ENCODE data around the gene KIT. TPM values are rescaled to one million over a fixed set of nuclear protein-coding genes. Genes with fewer than 3 reads are reported as not detected.

The KIT gene
- total RNA-seq, 2 experiments from 2014 or later, result 4.2 to 5.4 TPM

DNA sequence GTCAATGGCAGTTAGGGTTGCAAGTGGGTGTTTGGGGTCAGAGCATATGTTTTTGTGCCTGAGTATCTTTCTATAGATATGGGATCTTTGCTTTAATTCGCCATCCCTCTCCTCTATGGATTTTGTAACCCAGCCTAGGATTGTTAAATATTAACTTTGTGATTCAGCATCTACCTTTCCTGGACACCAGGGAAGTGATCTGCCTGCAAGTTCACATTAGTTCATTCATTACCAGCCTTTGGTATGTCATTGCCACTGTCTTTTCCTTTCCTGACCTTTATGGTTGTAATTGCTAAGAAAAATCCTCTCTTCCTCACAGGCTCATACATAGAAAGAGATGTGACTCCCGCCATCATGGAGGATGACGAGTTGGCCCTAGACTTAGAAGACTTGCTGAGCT is 73.8 kb downstream of the KIT start:
- no peaks in the 10 kb centered on the region for H3K9me3 Mint-ChIP-seq (ENCODE audit: insufficient read depth)
- ChIA-PET POLR2A (no interaction called here), CTCF (no interaction called here)
- no peak overlapping the region for H3K27ac Mint-ChIP-seq
- peaks cover 18% of the 10 kb centered on the region for H3K36me3 Mint-ChIP-seq (ENCODE audit: low read depth)
- no peak overlapping the region for H3K4me3 Mint-ChIP-seq
- H3K27me3 Mint-ChIP-seq (ENCODE audit: low read depth), result no peaks in the 10 kb centered on the region
- ATAC-seq, result no peak
- no peak for DNase-seq
- H3K4me1 Mint-ChIP-seq (ENCODE audit: low read depth), result no peaks in the 10 kb centered on the region

DNA sequence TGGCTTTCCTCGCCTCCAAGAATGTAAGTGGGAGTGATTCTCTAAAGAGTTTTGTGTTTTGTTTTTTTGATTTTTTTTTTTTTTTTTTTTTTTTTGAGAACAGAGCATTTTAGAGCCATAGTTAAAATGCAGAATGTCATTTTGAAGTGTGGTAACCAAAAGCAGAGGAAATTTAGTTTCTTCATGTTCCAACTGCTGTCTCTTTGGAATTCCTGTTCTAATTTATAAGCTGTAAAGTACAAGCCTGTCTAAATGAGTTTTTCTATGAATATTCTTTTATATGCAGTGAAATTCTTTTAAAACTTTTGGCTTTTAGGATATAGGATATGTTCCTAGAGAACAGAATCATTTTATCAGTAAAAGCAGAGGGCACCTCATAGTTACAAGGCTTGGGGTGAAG is 74.2 kb downstream of the KIT start:
- ATAC-seq, result no peak
- ChIA-PET POLR2A (no interaction called here), CTCF (no interaction called here)

GRCh38 chr4:54737421-54737820 is 79.7 kb downstream of the KIT start:
- DNase-seq (no peak), ATAC-seq (no peak)
- Mint-ChIP-seq H3K27me3 (ENCODE audit: low read depth) (no peaks in the 10 kb centered on the region), H3K27ac (no peak overlapping the region), H3K4me3 (no peak overlapping the region), H3K36me3 (ENCODE audit: low read depth) (peaks cover 19% of the 10 kb centered on the region), H3K4me1 (ENCODE audit: low read depth) (no peaks in the 10 kb centered on the region), H3K9me3 (ENCODE audit: insufficient read depth) (no peaks in the 10 kb centered on the region)
- ChIA-PET CTCF (no interaction called here), POLR2A (no interaction called here)

More for the DNA sequence above, 74.2 kb downstream of the KIT start:
- H3K27me3 Mint-ChIP-seq (ENCODE audit: low read depth), result no peaks in the 10 kb centered on the region
- no peaks in the 10 kb centered on the region for H3K9me3 Mint-ChIP-seq (ENCODE audit: insufficient read depth)
- H3K4me3 Mint-ChIP-seq, result no peak overlapping the region
- peaks cover 20% of the 10 kb centered on the region for H3K36me3 Mint-ChIP-seq (ENCODE audit: low read depth)
- H3K4me1 Mint-ChIP-seq (ENCODE audit: low read depth), result no peaks in the 10 kb centered on the region
- no peak overlapping the region for H3K27ac Mint-ChIP-seq
- no peak for DNase-seq

- ChIA-PET POLR2A (no interaction called here), CTCF (interaction anchor here (1.1 kb wide), 1 partner anchor 17 kb away, joined by 3 read pairs; no protein-coding TSS in a partner anchor)
- H3K27me3 Mint-ChIP-seq (ENCODE audit: low read depth), result no peaks in the 10 kb centered on the region
- peaks cover 16% of the 10 kb centered on the region for H3K9me3 Mint-ChIP-seq (ENCODE audit: insufficient read depth)
- H3K27ac Mint-ChIP-seq, result no peak overlapping the region
- ATAC-seq (no peak), DNase-seq (no peak)
- H3K36me3 Mint-ChIP-seq (ENCODE audit: low read depth), result peaks cover 28% of the 10 kb centered on the region
- H3K4me1 Mint-ChIP-seq (ENCODE audit: low read depth), result peaks cover 12% of the 10 kb centered on the region
- no peak overlapping the region for H3K4me3 Mint-ChIP-seq
These were observed 83.4 kb downstream of the KIT start for GRCh38 chr4:54741202-54741601.

GRCh38 chr4:54742636-54743399 is 85.1 kb downstream of the KIT start:
- CTCF ChIA-PET, result no interaction called here
- Mint-ChIP-seq H3K4me3 (no peak overlapping the region), H3K36me3 (ENCODE audit: low read depth) (peaks cover 23% of the 10 kb centered on the region), H3K27ac (no peak overlapping the region), H3K9me3 (ENCODE audit: insufficient read depth) (peaks cover 16% of the 10 kb centered on the region), H3K4me1 (ENCODE audit: low read depth) (peaks cover 28% of the 10 kb centered on the region), H3K27me3 (ENCODE audit: low read depth) (no peaks in the 10 kb centered on the region)
- POLR2A ChIA-PET, result no interaction called here
- no peak for DNase-seq
- no peak for ATAC-seq

- ATAC-seq, result no peak
- ChIA-PET CTCF (no interaction called here), POLR2A (no interaction called here)
- H3K9me3 Mint-ChIP-seq (ENCODE audit: insufficient read depth), result peaks cover 16% of the 10 kb centered on the region
- H3K27me3 Mint-ChIP-seq (ENCODE audit: low read depth), result no peaks in the 10 kb centered on the region
- H3K27ac Mint-ChIP-seq, result no peak overlapping the region
- H3K4me1 Mint-ChIP-seq (ENCODE audit: low read depth), result peaks cover 33% of the 10 kb centered on the region
- no peak for DNase-seq
- H3K4me3 Mint-ChIP-seq, result no peak overlapping the region
- H3K36me3 Mint-ChIP-seq (ENCODE audit: low read depth), result peaks cover 20% of the 10 kb centered on the region
These were observed 85.8 kb downstream of the KIT start for GRCh38 chr4:54743562-54743961.

GRCh38 chr4:54744487-54744886 is 86.7 kb downstream of the KIT start:
- Mint-ChIP-seq H3K4me3 (no peak overlapping the region), H3K36me3 (ENCODE audit: low read depth) (peaks cover 17% of the 10 kb centered on the region), H3K4me1 (ENCODE audit: low read depth) (peaks cover 37% of the 10 kb centered on the region), H3K27me3 (ENCODE audit: low read depth) (no peaks in the 10 kb centered on the region), H3K9me3 (ENCODE audit: insufficient read depth) (peaks cover 16% of the 10 kb centered on the region), H3K27ac (no peak overlapping the region)
- POLR2A ChIA-PET, result no interaction called here
- CTCF ChIA-PET, result no interaction called here
- ATAC-seq (no peak), DNase-seq (no peak)

DNA sequence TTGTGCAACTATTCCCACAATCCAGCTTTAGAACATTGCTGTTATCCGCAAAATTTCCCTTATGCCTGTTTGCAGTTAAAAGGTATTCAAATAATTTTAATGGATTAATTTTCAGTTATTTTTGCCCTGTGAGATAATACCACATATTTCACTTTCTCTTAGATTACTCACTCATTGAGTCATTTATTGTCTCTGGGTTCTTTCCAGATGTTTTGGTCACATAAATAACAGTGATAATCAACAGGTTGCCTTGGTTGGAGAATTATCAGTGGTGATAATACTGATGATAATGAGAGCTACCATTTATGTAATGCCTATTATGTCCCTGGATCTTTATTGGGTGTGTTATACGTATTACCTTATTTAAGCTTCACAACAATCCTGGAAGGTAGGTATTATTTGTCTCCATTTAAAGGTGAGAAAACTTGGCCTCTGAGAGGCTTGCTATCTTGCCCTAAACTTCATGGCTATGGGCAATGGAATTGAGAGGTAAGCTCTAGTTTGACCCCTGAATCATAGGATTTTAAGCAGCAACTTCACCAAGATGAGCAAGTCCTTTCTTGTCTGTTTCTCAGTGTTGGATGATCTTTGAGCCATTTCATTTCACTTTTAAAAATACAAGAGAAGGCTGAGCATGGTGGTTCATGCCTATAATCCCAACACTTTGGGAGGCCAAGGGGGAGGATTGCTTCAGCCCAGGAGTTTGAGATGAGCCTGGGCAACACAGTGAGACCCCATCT is 87.4 kb downstream of the KIT start:
- Mint-ChIP-seq H3K36me3 (ENCODE audit: low read depth) (peaks cover 17% of the 10 kb centered on the region), H3K9me3 (ENCODE audit: insufficient read depth) (peaks cover 16% of the 10 kb centered on the region), H3K4me3 (no peak overlapping the region), H3K27me3 (ENCODE audit: low read depth) (no peaks in the 10 kb centered on the region), H3K4me1 (ENCODE audit: low read depth) (peaks cover 40% of the 10 kb centered on the region), H3K27ac (no peak overlapping the region)
- CTCF ChIA-PET, result no interaction called here
- no peak for DNase-seq
- ATAC-seq, result no peak
- POLR2A ChIA-PET, result interaction anchor here (0.6 kb wide), 1 partner anchor 10 kb away, joined by 3 read pairs; no protein-coding TSS in a partner anchor

DNA sequence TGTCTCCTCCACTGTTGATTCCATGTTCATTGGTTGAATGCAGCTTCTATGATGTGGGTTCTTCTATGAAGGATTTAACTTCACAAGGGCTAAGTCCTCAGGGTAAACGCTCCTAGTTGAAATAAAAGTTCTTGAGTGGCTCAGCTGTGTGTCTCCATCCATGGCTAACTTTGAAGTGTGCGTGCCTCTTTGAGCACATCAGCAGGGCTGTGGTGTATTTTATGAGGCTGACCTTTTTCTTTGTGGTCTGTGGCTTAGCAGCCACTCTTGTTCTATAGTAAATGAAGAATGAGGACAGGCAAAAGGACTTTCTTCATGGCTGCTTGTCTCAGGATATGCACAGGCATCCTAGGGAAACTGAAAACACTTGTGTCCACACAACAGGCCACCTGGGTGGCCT is 88.5 kb downstream of the KIT start:
- DNase-seq, result peak; percentile 54

GRCh38 chr4:54750341-54750740 is 92.6 kb downstream of the KIT start:
- peaks cover under 1% of the 10 kb centered on the region for H3K9me3 Mint-ChIP-seq (ENCODE audit: insufficient read depth)
- H3K36me3 Mint-ChIP-seq (ENCODE audit: low read depth), result peaks cover 6% of the 10 kb centered on the region
- H3K27me3 Mint-ChIP-seq (ENCODE audit: low read depth), result no peaks in the 10 kb centered on the region
- H3K27ac Mint-ChIP-seq, result no peak overlapping the region
- no peak for DNase-seq
- H3K4me1 Mint-ChIP-seq (ENCODE audit: low read depth), result peaks cover 56% of the 10 kb centered on the region
- no peak overlapping the region for H3K4me3 Mint-ChIP-seq
- POLR2A ChIA-PET, result no interaction called here
- CTCF ChIA-PET, result no interaction called here
- no peak for ATAC-seq

More for the DNA sequence above, 88.5 kb downstream of the KIT start:
- ChIA-PET POLR2A (no interaction called here), CTCF (interaction anchor here (0.6 kb wide), 1 partner anchor 55 kb away, joined by 3 read pairs; no protein-coding TSS in a partner anchor)
- peaks cover 16% of the 10 kb centered on the region for H3K9me3 Mint-ChIP-seq (ENCODE audit: insufficient read depth)
- peak; percentile 87 for ATAC-seq
- peaks cover 40% of the 10 kb centered on the region for H3K4me1 Mint-ChIP-seq (ENCODE audit: low read depth)
- peaks cover 17% of the 10 kb centered on the region for H3K36me3 Mint-ChIP-seq (ENCODE audit: low read depth)
- no peak overlapping the region for H3K4me3 Mint-ChIP-seq
- peak overlapping the region; percentile 77 for H3K27ac Mint-ChIP-seq
- no peaks in the 10 kb centered on the region for H3K27me3 Mint-ChIP-seq (ENCODE audit: low read depth)

DNA sequence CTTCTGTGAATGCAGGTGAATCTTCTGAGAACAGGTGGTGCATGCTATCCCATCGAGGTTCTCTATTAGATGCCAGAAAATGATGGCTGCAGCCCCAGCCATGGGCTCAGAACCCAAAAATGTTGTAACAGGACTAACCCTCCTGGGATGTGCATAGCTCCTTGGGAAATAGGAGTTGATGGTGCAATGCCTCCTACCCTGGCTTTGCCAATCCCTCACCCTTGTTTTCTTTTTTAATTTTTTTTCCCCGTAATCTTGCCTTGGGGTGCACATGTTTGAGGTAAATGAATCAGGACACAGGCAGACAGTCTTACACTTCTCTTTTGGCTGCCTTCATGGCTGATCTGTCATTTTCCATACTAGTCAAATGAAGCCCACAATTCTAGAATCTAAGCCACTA is 96.6 kb downstream of the KIT start:
- DNase-seq (no peak), ATAC-seq (no peak)
- ChIA-PET POLR2A (no interaction called here), CTCF (no interaction called here)
- peaks cover 26% of the 10 kb centered on the region for H3K4me1 Mint-ChIP-seq (ENCODE audit: low read depth)
- no peak overlapping the region for H3K27ac Mint-ChIP-seq
- H3K9me3 Mint-ChIP-seq (ENCODE audit: insufficient read depth), result peaks cover 3% of the 10 kb centered on the region
- H3K36me3 Mint-ChIP-seq (ENCODE audit: low read depth), result no peaks in the 10 kb centered on the region
- no peaks in the 10 kb centered on the region for H3K27me3 Mint-ChIP-seq (ENCODE audit: low read depth)
- H3K4me3 Mint-ChIP-seq, result no peak overlapping the region

- Mint-ChIP-seq H3K27me3 (ENCODE audit: low read depth) (peaks cover 8% of the 10 kb centered on the region), H3K36me3 (ENCODE audit: low read depth) (peaks cover 17% of the 10 kb centered on the region), H3K9me3 (ENCODE audit: insufficient read depth) (peaks cover 9% of the 10 kb centered on the region), H3K4me3 (no peak overlapping the region), H3K4me1 (ENCODE audit: low read depth) (peaks cover 15% of the 10 kb centered on the region), H3K27ac (no peak overlapping the region)
- DNase-seq (no peak), ATAC-seq (no peak)
- ChIA-PET POLR2A (no interaction called here), CTCF (no interaction called here)
These were observed 106.7 kb downstream of the KIT start for GRCh38 chr4:54764476-54764875.

Measured in activated CD8-positive, alpha-beta T cell treated with anti-CD3 and anti-CD28 coated beads, Interleukin-2, amount 10 ng/mL, durations not matched to agents 7 days and 5 days (primary cell).